HFFc6 (cell line): ENCODE data around the gene SLC35B2. TPM values are rescaled to one million over a fixed set of nuclear protein-coding genes. Genes with fewer than 3 reads are reported as not detected.

ENCODE experiments used
- DNase-seq: peaks from one replicate; pipeline ENCODE4 v3.0.0-alpha.2; 2018
- H3K27ac Mint-ChIP-seq: 2 replicates; pipeline ENCODE4 v1.8.0; 2020; ENCODE audit warnings: mild to moderate bottlenecking, mixed read lengths
- H3K27me3 Mint-ChIP-seq: 2 replicates; pipeline ENCODE4 v1.8.0; 2021; ENCODE audit warnings: mild to moderate bottlenecking, moderate library complexity, mixed read lengths; ENCODE audit not compliant: insufficient read depth
- H3K36me3 Mint-ChIP-seq: 2 replicates; pipeline ENCODE4 v1.8.0; 2021; ENCODE audit warnings: low read depth, mixed read lengths
- H3K4me1 Mint-ChIP-seq: 2 replicates; pipeline ENCODE4 v1.8.0; 2020; ENCODE audit warnings: low read depth, mixed read lengths
- H3K4me3 Mint-ChIP-seq: 2 replicates; pipeline ENCODE4 v1.8.0; 2020; ENCODE audit warnings: mild to moderate bottlenecking, moderate library complexity, mixed read lengths
- H3K9me3 Mint-ChIP-seq: 2 replicates; pipeline ENCODE4 v1.8.0; 2020; ENCODE audit warnings: mild to moderate bottlenecking, mixed read lengths
- total RNA-seq, 6 experiments: library from RNA; stranded (reverse); fragmentation: NEBNext Ultra II Directional; extraction: Animal tissue kit (Norgen Biotek cat#: 25700); gene quantifications; 2 replicates in 1 of 6; 3 replicates in 5 of 6; pipeline ENCODE4 v1.2.3, GENCODE V29; 2021
- TF ChIP-seq, protein P1 (sequence below): fragments of 200-600 bp; sonication (generic); IDR thresholded peaks from 2 replicates; pipeline ENCODE4 v1.5.0; 2021; ENCODE audit warnings: antibody characterized with exemption, mild to moderate bottlenecking

SLC35B2 gene
- total RNA-seq, 6 experiments from 2014 or later = 108 to 132 (median 120) TPM

- Mint-ChIP-seq H3K36me3 (no peaks in the 10 kb centered on the region), H3K9me3 (no peaks in the 10 kb centered on the region), H3K27ac (no peak overlapping the region), H3K4me3 (no peak overlapping the region), H3K27me3 (peaks cover 46% of the 10 kb centered on the region), H3K4me1 (peaks cover 7% of the 10 kb centered on the region)
- DNase-seq = no peak
- TF ChIP-seq, protein P1, sequence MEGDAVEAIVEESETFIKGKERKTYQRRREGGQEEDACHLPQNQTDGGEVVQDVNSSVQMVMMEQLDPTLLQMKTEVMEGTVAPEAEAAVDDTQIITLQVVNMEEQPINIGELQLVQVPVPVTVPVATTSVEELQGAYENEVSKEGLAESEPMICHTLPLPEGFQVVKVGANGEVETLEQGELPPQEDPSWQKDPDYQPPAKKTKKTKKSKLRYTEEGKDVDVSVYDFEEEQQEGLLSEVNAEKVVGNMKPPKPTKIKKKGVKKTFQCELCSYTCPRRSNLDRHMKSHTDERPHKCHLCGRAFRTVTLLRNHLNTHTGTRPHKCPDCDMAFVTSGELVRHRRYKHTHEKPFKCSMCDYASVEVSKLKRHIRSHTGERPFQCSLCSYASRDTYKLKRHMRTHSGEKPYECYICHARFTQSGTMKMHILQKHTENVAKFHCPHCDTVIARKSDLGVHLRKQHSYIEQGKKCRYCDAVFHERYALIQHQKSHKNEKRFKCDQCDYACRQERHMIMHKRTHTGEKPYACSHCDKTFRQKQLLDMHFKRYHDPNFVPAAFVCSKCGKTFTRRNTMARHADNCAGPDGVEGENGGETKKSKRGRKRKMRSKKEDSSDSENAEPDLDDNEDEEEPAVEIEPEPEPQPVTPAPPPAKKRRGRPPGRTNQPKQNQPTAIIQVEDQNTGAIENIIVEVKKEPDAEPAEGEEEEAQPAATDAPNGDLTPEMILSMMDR = no peak
These were observed 20.4 kb upstream of the SLC35B2 start for GRCh38 chr6:44277763-44278162.

DNA sequence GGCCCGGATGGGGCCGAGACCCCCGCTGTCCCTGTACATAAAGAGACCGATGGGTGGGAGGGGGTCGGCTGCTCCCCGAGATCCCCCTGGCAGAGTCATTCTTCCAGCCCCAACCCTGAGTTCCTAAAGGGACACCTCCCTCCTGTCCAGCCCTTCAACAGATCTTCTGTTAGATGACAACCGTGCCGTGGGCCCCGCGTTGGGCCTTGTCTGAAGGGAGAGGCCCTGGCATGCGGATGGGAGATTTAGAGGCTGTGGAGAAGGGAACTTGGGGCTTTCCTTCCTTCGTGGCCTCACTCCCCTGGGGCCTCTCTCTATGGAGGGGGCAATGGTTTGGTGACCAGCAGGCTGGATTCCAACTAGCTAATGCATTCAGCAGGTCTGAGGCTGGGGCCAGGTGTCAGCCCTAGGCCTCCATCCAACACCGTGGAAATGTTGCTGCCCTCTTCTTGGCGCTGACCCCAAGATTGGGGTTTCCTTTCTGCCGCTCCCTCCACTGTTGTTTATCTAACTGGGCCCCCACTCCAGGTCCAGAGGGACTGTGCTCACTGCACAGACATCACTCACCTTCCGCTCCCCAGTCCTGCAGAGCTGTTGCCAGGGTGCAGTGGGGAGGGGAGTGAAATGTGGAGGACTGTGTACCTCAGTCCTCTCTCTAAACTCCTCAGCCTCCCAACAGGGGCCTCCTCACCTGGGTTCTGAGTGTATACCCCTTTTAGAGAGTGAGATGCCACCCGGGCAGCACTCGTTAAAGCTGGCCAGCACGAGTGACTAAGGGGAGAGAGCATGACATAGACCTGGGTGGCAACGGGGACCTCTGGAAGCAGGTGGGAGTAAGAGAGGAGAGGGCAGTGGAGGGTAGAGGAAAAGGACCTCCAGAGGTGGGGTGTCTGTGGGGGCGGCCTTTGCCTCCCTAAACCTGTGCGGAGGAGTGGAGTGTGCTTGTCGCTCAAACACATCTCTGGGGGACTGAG lies 19.6 kb upstream of the SLC35B2 start:
- DNase-seq = no peak
- Mint-ChIP-seq H3K4me1 (peaks cover 7% of the 10 kb centered on the region), H3K27ac (no peak overlapping the region), H3K9me3 (no peaks in the 10 kb centered on the region), H3K27me3 (peaks cover 42% of the 10 kb centered on the region), H3K36me3 (no peaks in the 10 kb centered on the region), H3K4me3 (no peak overlapping the region)
- TF ChIP-seq, protein P1 = no peak

DNA sequence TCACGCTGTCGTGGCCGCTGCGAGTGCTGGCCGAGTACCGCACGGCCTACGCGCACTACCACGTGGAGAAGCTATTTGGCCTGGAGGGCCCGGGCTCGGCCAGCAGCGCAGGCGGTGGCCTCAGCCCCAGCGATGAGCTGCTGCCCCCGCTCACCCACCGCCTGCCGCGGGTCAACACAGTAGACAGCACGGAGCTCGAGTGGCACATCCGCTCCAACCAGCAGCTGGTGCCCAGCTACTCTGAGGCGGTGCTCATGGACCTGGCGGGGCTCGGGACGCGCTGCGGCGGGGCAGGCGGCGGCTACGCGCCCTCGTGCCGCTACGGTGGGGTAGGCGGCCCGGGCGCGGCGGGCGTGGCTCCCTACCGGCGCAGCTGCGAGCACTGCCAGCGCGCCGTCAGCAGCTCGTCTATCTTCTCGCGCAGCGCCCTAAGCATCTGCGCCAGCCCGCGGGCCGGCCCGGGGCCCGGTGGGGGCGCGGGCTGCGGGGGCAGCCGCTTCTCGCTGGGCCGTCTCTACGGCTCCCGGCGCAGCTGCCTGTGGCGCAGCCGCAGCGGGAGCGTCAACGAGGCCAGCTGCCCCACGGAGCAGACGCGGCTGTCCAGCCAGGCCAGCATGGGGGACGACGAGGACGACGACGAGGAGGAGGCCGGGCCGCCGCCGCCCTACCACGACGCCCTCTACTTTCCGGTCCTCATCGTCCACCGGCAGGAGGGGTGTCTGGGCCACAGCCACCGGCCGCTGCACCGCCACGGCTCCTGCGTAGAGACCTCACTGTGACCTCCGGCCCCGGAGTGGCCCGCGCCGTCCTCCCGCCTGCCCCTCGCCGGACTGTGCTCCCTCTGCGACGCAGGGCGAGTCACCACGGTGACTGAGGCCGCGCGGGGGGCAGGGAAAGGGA lies 18.7 kb upstream of the SLC35B2 start:
- no peak for DNase-seq
- Mint-ChIP-seq H3K27ac (no peak overlapping the region), H3K4me1 (peaks cover 7% of the 10 kb centered on the region), H3K4me3 (no peak overlapping the region), H3K36me3 (no peaks in the 10 kb centered on the region), H3K9me3 (no peaks in the 10 kb centered on the region), H3K27me3 (peaks cover 48% of the 10 kb centered on the region)
- TF ChIP-seq, protein P1 = no peak

GRCh38 chr6:44275271-44275748 lies 18.0 kb upstream of the SLC35B2 start:
- Mint-ChIP-seq H3K4me3 (no peak overlapping the region), H3K9me3 (no peaks in the 10 kb centered on the region), H3K27me3 (peaks cover 47% of the 10 kb centered on the region), H3K4me1 (peaks cover 7% of the 10 kb centered on the region), H3K36me3 (no peaks in the 10 kb centered on the region), H3K27ac (no peak overlapping the region)
- TF ChIP-seq, protein P1 = no peak
- no peak for DNase-seq

DNA sequence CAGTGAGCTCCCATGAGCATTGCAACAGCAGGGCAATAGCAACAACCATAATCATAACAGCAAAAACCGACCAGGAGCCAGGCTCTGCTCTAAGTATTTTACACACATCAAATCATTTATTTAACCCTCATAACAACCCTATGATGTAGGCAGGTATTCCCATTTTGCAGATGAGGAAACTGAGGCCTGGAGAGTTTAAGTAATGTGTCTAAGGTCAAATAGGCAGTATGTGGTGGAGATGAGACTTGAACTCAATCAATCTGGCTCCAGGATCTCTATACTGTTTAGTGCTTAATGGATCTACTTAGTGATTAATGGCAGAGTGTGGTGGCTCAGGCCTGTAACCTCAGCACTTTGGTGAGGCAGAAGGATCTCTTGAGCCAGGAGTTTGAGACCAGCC lies 16.3 kb upstream of the SLC35B2 start:
- Mint-ChIP-seq H3K36me3 (no peaks in the 10 kb centered on the region), H3K4me3 (no peak overlapping the region), H3K9me3 (no peaks in the 10 kb centered on the region), H3K27ac (no peak overlapping the region), H3K27me3 (peaks cover 51% of the 10 kb centered on the region), H3K4me1 (no peaks in the 10 kb centered on the region)
- TF ChIP-seq, protein P1 = no peak
- DNase-seq = no peak
